HEK293 (cell line): ENCODE results near the gene IGFL2.

Experiments used
- CTCF ChIA-PET: fragments of 350-600 bp; formaldehyde crosslinking; extraction: SDS; loops from one replicate; lab custom pipeline; 2021; ENCODE audit warnings: antibody characterized with exemption; lab: Yijun Ruan, JAX
- POLR2A ChIA-PET: fragments of 300-600 bp; formaldehyde crosslinking; extraction: SDS; loops from one replicate; lab custom pipeline; 2020; ENCODE audit warnings: antibody characterized with exemption, inconsistent platforms; lab: Yijun Ruan, JAX
- H3K27ac ChIP-seq: fragments of 200-500 bp; sonication (Bioruptor generic); 2 replicates; pipeline ENCODE4 v1.5.1; 2014; ENCODE audit warnings: low read depth, low read length, control low read depth, inconsistent platforms; ENCODE audit errors: extremely low read depth
- H3K36me3 ChIP-seq, 2 experiments: fragments of 200-500 bp in 1 of 2; sonication (Bioruptor generic) in 1 of 2; 1 replicate in 1 of 2; 2 replicates in 1 of 2; pipeline ENCODE4 v1.5.1; 2014 to 2017; ENCODE audit warnings: inconsistent platforms in 2 of 2, low read length in 2 of 2; ENCODE audit not compliant: control insufficient read depth in 2 of 2, insufficient read depth in 1 of 2
- H3K4me1 ChIP-seq: fragments of 200-500 bp; sonication (Bioruptor generic); 2 replicates; pipeline ENCODE4 v1.5.1; 2014; ENCODE audit warnings: mild to moderate bottlenecking, low read length, inconsistent platforms; ENCODE audit not compliant: control insufficient read depth, insufficient read depth
- H3K4me3 ChIP-seq: 2 replicates; pipeline ENCODE4 v1.5.1; 2011; ENCODE audit warnings: low read depth, mild to moderate bottlenecking, control low read depth, low read length, moderate library complexity
- H3K9me3 ChIP-seq: fragments of 200-500 bp; sonication (Bioruptor generic); 2 replicates; pipeline ENCODE4 v1.5.1; 2014; ENCODE audit warnings: low read depth, low read length, inconsistent platforms; ENCODE audit not compliant: control insufficient read depth, insufficient read depth
- EGR2 ChIP-seq: fragments of 450-650 bp; formaldehyde crosslinking; IDR thresholded peaks from 2 replicates; pipeline ENCODE4 v1.5.1; 2016; ENCODE audit warnings: low read depth, missing biosample characterization, missing genetic modification characterization
- KLF1 ChIP-seq: fragments of 450-650 bp; formaldehyde crosslinking; IDR thresholded peaks from 2 replicates; pipeline ENCODE4 v1.5.1; 2016; ENCODE audit warnings: missing biosample characterization, missing genetic modification characterization
- KLF10 ChIP-seq: fragments of 450-650 bp; IDR thresholded peaks from 2 replicates; pipeline ENCODE4 v1.5.1; 2018; ENCODE audit warnings: missing biosample characterization, mild to moderate bottlenecking, missing genetic modification characterization
- ZFHX2 ChIP-seq: fragments of 450-650 bp; formaldehyde crosslinking; conservative IDR thresholded peaks from 2 replicates; pipeline ENCODE4 v1.5.1; 2016; ENCODE audit warnings: missing biosample characterization, missing genetic modification characterization
- ZFP37 ChIP-seq: fragments of 450-650 bp; formaldehyde crosslinking; IDR thresholded peaks from 2 replicates; pipeline ENCODE4 v1.5.1; 2016; ENCODE audit warnings: missing biosample characterization, missing genetic modification characterization
- ZNF112 ChIP-seq: fragments of 450-650 bp; formaldehyde crosslinking; IDR thresholded peaks from 2 replicates; pipeline ENCODE4 v1.5.0; 2017; ENCODE audit warnings: missing biosample characterization, missing genetic modification characterization
- ZNF350 ChIP-seq: fragments of 450-650 bp; formaldehyde crosslinking; IDR thresholded peaks from 2 replicates; pipeline ENCODE4 v1.5.0; 2017; ENCODE audit warnings: missing biosample characterization, mild to moderate bottlenecking, missing genetic modification characterization
- ZNF354C ChIP-seq: fragments of 450-650 bp; formaldehyde crosslinking; IDR thresholded peaks from 2 replicates; pipeline ENCODE4 v1.5.1; 2016; ENCODE audit warnings: missing biosample characterization, missing genetic modification characterization, low read depth, borderline replicate concordance
- ZNF521 ChIP-seq: fragments of 450-650 bp; formaldehyde crosslinking; IDR thresholded peaks from 2 replicates; pipeline ENCODE4 v1.5.1; 2017; ENCODE audit warnings: missing biosample characterization, mild to moderate bottlenecking, missing genetic modification characterization
- ZNF544 ChIP-seq: fragments of 450-650 bp; formaldehyde crosslinking; IDR thresholded peaks from 2 replicates; pipeline ENCODE4 v1.5.0; 2017; ENCODE audit warnings: missing biosample characterization, missing genetic modification characterization
- ZNF549 ChIP-seq: fragments of 450-650 bp; IDR thresholded peaks from 2 replicates; pipeline ENCODE4 v1.5.1; 2018; ENCODE audit warnings: missing biosample characterization, missing genetic modification characterization, mild to moderate bottlenecking, inconsistent platforms, moderate library complexity
- ZNF571 ChIP-seq: fragments of 450-650 bp; formaldehyde crosslinking; IDR thresholded peaks from 2 replicates; pipeline ENCODE4 v1.5.0; 2017; ENCODE audit warnings: missing biosample characterization, missing genetic modification characterization
- ZNF707 ChIP-seq: fragments of 450-650 bp; formaldehyde crosslinking; IDR thresholded peaks from 2 replicates; pipeline ENCODE4 v1.5.1; 2016; ENCODE audit warnings: missing biosample characterization, missing genetic modification characterization
- ZNF830 ChIP-seq: fragments of 450-650 bp; IDR thresholded peaks from 2 replicates; pipeline ENCODE4 v1.5.0; 2018; ENCODE audit warnings: missing biosample characterization, missing genetic modification characterization, low read depth, mild to moderate bottlenecking, moderate library complexity

IGFL2 gene

DNA sequence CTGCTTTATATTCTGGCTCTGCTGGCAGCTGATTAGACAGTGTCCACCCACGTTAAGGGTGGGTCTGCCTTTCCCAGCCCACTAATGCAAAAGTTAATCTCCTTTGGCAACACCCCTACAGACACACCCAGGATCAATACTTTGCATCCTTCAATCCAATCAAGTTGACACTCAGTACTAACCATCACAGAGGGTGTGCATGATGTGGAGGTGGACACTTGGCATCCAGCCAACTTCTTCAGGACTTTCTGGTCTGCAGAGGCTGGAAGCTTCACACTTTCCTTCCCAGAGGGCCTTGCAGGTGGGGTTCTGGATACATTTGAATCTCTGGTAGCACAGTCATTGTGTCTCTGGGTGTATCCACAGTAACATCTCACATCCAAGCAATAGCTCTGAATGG, 62.6 kb downstream of the IGFL2 start:
- POLR2A ChIA-PET = interaction anchor here (1.0 kb wide), 1 partner anchor 77 kb away, joined by 3 read pairs; no protein-coding TSS in a partner anchor
- H3K9me3 ChIP-seq = no peaks in the 10 kb centered on the region
- peak; percentile 77; the same call in 1 of the 2 replicates for TF ChIP-seq ZNF544 (tag by site-specific recombination)
- peak; percentile 89 for TF ChIP-seq ZFHX2 (tag by site-specific recombination)
- no peak for TF ChIP-seq ZNF521 (tag by site-specific recombination)
- TF ChIP-seq ZNF112 (tag by site-specific recombination) = peak; percentile 74; the same call in 1 of the 2 replicates
- TF ChIP-seq ZNF350 = 0 out of 2 replicates have a peak, but pooled peaks have one; percentile 42
- TF ChIP-seq ZFP37 (tag by site-specific recombination) = no peak
- TF ChIP-seq KLF1 = peak; percentile 75
- TF ChIP-seq EGR2 (tag by site-specific recombination) = peak; percentile 78
- TF ChIP-seq ZNF830 (tag by site-specific recombination) = no peak
- TF ChIP-seq ZNF354C (tag by site-specific recombination) = no peak
- TF ChIP-seq ZNF549 (tag by site-specific recombination) = no peak
- TF ChIP-seq ZNF571 (tag by site-specific recombination) = no peak
- TF ChIP-seq ZNF707 (tag by site-specific recombination) = no peak
- TF ChIP-seq KLF10 (tag by site-specific recombination) = no peak
- TF ChIP-seq, all 188 proteins: peak for 6
- Histone ChIP-seq H3K27ac (no peak overlapping the region), H3K36me3 (no peaks in the 10 kb centered on the region), H3K4me1 (no peaks in the 10 kb centered on the region), H3K4me3 (no peak overlapping the region)
- CTCF ChIA-PET = interaction anchor here (0.5 to 1.3 kb wide), 6 partner anchors 19 to 191 kb away, joined by 3 to 5 read pairs (median 3); partner anchors contain the start of gene PPP5C
